Dedifferentiated amniotic fluid mesenchymal stem cell (primary cell): ENCODE data around the gene TEX11.
"Not testable (repeated sequence)": the region's sequence is repeated elsewhere in the genome, so short reads cannot be mapped to it uniquely, and the experiment has no call there.

Experiments used
- DNase-seq: peaks from one replicate; pipeline ENCODE4 v3.0.0-alpha.2; 2016; ENCODE audit errors: extremely low spot score

TEX11 gene

GRCh38 chrX:70592091-70592490 lies 316.4 kb downstream of the TEX11 start:
- DNase-seq: peak; percentile 56

GRCh38 chrX:70587158-70587557 lies 321.4 kb downstream of the TEX11 start:
- not testable (repeated sequence) for DNase-seq

GRCh38 chrX:70577442-70577841 lies 331.1 kb downstream of the TEX11 start:
- DNase-seq: no peak

- DNase-seq: not testable (repeated sequence)
Observed at GRCh38 chrX:70569922-70570576, 338.5 kb downstream of the TEX11 start.

- no peak for DNase-seq
Observed at GRCh38 chrX:70554948-70555347, 353.6 kb downstream of the TEX11 start.

GRCh38 chrX:70554523-70554922 lies 354.0 kb downstream of the TEX11 start:
- peak; percentile 20 for DNase-seq

GRCh38 chrX:70554081-70554480 lies 354.4 kb downstream of the TEX11 start:
- DNase-seq: peak; percentile 78

GRCh38 chrX:70553516-70553915 lies 355.0 kb downstream of the TEX11 start:
- no peak for DNase-seq

GRCh38 chrX:70552130-70552704 lies 356.3 kb downstream of the TEX11 start:
- no peak for DNase-seq

- DNase-seq: no peak
Observed at GRCh38 chrX:70549429-70549828, 359.1 kb downstream of the TEX11 start.

GRCh38 chrX:70535198-70535597 lies 373.3 kb downstream of the TEX11 start:
- DNase-seq: no peak

- DNase-seq: no peak
Observed at GRCh38 chrX:70527610-70528345, 380.7 kb downstream of the TEX11 start.

GRCh38 chrX:70527053-70527452 lies 381.5 kb downstream of the TEX11 start:
- DNase-seq: no peak

- DNase-seq: no peak
Observed at GRCh38 chrX:70525733-70526132, 382.8 kb downstream of the TEX11 start.

- DNase-seq: not testable (repeated sequence)
Observed at GRCh38 chrX:70515692-70516091, 392.8 kb downstream of the TEX11 start.

- not testable (repeated sequence) for DNase-seq
Observed at GRCh38 chrX:70515270-70515669, 393.2 kb downstream of the TEX11 start.

GRCh38 chrX:70509078-70509477 lies 399.4 kb downstream of the TEX11 start:
- DNase-seq: no peak

- no peak for DNase-seq
Observed at GRCh38 chrX:70508296-70508911, 400.1 kb downstream of the TEX11 start.

GRCh38 chrX:70505451-70505841 lies 403.1 kb downstream of the TEX11 start:
- no peak for DNase-seq

- no peak for DNase-seq
Observed at GRCh38 chrX:70504772-70505450, 403.6 kb downstream of the TEX11 start.

- no peak for DNase-seq
Observed at GRCh38 chrX:70500826-70501225, 407.7 kb downstream of the TEX11 start.

GRCh38 chrX:70498129-70498528 lies 410.4 kb downstream of the TEX11 start:
- no peak for DNase-seq
